GM21515 (cell line): ENCODE results near the gene MGAT4B.
A peak's percentile ranks its signal among the peaks of the same experiment; 100 is the strongest.

Experiments
- ATAC-seq: cut with Tn5 transposase; IDR thresholded peaks from one replicate; pipeline ENCODE4 v1.9.1; 2021; ENCODE audit not compliant: unreplicated experiment

MGAT4B gene

DNA sequence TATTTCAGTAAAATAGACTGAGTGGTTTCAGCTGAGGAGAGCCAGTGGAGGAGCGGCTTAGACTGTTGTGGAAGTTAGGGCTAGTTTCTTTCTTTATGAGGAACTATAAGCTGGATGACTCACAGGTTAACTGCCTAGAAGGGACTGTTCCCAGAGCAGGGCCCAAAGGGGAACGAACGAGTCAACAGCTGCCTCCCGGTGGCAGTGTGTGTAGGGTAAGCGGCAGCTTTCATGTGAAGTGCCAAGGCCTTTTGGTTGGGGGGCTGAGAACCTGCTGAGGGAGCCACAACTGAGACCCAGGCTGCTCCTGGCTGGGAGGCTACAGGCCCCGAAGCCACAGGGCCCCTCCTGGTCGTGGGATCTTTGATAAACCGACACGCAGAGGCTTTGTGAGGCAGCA, 21.0 kb upstream of the MGAT4B start:
- ATAC-seq: no peak

DNA sequence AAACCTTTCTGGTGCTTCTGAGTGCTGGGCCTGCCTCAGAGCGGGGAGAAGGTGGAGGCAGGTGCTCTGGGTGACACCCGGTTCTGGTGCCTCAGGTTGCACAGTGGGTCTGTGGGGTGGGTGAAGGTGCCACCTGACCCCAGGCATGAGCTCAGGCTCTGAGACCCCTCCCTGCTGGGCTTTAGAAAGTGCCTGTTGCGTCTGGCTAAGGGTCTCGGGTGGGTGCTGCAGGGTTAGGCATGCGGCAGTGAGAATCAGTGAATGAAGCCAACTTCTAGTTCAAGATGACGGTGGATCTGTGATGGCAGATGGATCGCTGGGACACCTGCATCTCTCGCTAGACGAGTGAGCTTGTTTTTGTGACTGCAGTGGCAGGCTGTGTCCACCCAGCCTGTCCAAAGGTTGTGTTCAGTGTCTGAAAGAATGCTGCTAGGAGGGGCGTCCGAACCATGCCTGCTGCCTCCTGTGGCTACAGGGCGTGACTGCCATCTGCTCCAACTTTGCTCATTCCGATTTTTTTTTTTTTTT, 19.1 kb upstream of the MGAT4B start:
- no peak for ATAC-seq

DNA sequence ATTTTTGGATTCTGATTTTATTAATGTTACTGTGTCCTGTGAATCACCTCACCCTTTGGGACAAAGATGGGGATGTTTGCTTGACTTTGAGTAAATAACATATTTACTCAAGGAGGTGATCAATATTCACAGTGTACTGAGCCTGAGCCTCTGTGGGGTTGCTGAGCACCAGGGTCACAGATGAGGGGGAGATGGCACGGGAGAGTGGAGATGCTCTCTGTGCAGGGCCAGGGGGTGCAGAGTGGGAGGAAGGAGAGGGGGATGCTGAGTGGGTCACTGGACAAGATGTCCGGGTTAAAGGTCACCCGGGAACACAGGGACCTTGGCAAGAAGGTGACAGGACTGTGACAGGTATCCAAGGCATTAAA, 18.1 kb upstream of the MGAT4B start:
- no peak for ATAC-seq

DNA sequence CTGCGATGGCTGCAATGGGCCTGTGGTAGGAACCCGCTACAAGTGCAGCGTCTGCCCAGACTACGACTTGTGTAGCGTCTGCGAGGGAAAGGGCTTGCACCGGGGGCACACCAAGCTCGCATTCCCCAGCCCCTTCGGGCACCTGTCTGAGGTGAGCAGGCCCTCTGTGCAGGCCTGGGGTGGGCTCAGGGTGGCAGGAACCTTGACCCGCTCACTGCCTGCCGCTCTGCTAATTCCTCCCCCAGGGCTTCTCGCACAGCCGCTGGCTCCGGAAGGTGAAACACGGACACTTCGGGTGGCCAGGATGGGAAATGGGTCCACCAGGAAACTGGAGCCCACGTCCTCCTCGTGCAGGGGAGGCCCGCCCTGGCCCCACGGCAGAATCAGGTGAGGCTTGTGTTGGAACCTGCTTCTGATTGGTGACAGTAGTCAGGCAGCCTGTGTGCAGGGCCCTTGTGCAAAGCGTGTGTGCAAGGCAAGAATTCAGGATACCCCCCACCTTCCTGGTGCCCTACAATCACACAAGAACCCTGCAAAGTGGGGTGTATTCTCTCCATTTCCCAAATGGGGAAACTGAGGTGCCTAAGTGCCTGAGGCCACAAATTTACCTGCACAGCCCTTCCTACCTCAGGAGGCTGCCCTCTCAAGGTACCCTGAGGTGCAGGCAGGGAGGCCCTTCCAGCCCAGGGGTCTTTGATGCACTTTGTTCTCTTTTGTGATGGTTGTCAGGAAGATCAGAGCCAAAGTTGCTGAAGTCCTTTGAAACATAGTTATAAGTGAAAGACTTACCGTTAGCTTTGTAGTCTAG, 17.5 kb upstream of the MGAT4B start:
- no peak for ATAC-seq

DNA sequence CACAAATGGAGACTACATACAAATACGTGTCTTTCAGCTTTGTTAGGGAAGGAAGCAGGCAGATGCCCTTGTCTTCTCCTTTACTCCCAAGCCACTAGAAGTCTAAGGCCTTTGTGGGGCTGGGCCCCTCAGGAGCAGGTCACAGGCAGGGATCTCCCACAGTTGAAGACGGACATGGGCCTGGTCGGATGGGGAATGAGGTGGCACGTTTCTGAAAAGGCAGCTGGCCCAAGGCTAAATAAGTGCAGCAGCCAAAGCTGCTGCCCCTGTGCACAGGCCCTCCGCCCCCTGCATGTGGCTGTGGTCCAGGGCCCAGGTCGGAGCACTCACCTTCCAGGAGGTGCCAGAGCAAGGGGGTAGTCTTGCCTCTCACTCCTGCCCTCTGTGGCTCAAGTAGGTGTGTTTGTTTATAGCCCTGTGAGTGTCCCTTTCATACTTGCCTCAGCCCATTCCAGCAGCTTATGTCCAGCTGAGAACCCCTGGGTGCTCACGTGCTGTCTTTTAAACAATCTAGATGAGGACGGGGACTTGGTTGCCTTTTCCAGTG, 15.9 kb upstream of the MGAT4B start:
- no peak for ATAC-seq

DNA sequence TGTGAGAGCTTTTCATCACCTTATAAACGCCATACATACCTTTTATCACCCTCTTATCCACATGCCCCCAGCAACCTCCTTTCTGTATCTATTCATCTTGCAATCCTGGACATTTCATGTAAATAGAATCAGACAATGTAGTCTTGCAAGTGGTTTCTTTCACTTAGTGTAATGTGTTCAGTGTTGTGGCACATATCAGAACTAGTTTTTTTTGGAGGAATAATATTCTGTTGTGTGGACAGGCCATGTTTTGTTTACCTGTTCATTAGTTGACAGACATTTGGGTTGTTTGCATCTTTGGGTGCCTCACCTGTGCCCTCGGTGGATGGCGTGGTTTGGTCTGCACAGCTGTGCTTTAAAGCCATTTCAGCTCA, 15.4 kb upstream of the MGAT4B start:
- ATAC-seq: no peak

DNA sequence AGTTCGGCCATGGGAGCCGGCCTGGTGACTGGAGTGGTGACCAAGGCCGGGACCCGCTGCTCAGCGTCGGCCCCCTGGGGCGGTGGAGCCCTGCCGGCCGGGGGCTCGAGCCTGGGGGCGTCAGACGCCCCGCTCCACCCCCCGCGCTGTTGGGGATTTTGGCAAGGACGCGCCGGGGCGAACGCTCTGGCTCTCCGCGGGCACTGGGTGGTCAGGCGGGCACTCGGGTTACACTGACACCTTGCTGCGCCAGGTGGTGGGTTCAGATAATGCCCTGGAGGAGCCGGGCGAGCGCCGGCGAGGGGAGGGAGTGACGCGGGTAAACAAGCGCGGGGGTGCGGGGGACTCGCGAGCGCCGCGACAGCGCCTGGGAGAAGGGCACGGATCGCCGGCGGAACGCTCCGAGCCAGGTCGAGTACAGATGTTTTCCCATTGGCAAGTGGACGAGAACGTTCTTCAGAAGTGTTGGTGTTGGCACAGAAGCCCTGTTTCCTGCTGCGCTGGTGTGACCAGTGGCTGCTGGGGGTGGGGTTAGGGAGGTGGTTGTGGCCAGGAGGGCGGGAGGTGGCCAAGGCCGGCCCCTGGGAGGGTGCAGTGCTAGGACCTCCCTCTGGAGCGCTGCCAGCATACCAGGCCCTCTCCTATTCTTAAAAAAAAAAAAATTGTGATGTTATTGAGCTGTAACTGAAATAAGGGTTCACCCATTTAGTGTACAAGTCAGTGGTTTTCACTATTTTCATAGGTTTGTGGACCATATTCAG, 14.8 kb upstream of the MGAT4B start:
- peak; percentile 42 for ATAC-seq

DNA sequence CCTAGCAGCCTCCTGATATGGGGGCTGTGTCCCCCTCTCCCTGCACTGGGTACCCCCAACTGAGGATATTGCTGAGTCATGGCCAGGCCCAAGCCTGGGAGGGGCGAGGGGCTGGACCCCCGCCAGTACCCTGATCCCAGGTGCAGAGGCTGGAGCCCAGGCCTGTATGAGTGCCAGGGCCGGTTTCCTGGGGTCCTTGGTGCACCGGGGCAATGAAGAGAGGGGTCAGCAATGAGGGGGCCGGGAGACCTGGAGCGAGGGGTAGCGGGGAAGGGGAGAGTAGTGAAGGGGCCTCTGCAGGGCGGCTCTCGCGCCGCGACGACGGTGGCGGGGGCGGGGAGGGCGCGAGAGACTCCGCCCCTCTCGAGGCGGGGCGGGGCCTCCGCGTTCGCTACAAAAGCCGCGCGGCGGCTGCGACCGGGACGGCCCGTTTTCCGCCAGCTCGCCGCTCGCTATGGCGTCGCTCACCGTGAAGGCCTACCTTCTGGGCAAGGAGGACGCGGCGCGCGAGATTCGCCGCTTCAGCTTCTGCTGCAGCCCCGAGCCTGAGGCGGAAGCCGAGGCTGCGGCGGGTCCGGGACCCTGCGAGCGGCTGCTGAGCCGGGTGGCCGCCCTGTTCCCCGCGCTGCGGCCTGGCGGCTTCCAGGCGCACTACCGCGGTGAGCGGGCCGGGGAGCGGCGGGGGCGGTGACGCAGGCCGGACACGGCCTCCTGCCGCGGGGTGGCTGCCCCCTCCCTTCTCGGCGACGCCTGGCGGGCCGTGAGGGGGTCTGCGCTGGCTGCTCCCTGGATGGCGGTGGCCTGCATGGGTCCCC, 14.0 kb upstream of the MGAT4B start, which contains the start of gene SQSTM1:
TSS of gene SQSTM1 (plus strand) at position 423 of the 815 bp plus-strand sequence. CDS start at position 455, 32 bp downstream.
- ATAC-seq: peak; percentile 43

DNA sequence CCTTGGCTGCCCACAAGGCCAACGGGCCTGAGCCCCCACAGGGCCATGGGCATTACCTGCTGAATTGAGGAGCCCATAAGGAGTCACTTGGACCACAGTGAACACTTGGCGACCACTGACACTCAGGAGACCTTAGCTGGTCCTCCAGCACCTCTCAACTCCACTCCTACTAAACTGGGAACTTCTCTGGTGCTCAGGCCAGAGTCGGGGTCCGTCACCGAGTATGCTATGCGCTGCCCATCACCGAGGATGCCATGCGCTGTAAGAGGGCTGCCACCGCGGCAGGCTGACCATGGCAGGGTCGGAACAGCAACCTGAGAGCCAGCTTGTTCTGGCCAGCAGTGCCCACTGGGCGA, 13.4 kb upstream of the MGAT4B start:
- no peak for ATAC-seq

DNA sequence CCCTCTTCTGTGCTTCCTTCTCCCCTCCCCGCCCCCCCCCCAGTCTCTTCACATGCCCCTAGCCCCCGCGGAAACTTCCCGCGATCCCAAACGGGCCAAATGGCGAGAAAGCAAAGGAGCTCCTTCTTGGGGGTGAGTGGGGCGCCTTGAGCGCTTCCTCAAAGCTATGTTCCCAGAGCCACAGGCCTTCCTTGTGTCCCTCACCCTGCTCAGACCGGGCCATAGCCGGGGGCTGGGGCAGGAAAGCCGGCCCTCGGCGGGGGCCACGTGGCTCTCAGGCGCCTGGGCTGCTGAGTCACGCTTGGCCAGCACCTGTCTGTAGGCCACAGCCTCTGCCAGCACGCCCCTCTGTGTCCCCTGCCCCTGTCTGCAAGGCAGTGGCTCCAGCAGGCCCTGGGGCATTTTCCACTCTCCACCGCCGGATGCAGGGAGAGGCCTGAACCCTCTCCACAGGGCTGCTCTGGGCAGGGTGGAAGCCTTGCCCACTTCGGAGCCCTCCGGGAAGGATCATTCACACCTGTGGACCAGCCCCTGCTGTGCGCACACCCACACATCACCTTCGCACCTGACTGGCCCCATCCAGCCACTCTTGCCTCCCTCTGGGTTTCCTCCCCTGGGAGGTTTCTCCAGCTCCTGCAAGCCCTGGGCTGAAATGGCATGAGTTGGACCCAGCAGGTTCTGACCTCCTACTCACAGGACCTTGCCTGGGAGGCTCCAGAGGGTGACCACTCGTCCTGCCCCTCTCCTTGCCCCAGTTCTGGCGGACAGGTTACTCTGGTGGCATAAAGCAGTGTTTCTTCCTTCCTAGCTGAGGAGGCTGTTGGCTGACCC, 12.8 kb upstream of the MGAT4B start:
- no peak for ATAC-seq

DNA sequence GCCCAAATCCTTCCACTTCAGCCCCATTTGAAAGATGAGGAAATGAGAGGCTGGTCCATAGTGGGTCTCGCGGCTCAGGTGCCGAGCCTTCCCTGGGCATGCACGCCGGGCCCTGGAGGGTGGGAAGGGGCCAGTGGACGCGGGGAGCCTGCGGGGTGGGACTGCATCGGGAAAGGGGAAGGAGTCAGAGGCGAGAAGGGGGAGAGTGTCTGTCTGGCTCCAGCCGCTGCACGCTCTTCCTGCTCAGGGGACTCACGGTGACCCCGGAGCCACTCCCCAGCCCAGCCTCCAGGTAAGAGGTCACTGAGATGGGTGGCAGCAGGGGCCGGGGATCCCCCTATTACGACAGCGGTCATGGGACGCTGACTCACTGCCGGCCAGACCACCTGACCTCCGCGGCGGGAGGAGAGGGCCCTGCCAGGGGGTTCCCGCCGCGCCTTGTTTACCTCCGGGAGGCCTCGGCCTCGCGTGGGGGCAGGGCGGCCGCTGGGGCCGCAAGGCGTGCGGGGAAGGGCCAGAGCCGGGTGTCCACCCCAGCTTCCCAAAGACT, 12.2 kb upstream of the MGAT4B start:
- ATAC-seq: peak; percentile 61

DNA sequence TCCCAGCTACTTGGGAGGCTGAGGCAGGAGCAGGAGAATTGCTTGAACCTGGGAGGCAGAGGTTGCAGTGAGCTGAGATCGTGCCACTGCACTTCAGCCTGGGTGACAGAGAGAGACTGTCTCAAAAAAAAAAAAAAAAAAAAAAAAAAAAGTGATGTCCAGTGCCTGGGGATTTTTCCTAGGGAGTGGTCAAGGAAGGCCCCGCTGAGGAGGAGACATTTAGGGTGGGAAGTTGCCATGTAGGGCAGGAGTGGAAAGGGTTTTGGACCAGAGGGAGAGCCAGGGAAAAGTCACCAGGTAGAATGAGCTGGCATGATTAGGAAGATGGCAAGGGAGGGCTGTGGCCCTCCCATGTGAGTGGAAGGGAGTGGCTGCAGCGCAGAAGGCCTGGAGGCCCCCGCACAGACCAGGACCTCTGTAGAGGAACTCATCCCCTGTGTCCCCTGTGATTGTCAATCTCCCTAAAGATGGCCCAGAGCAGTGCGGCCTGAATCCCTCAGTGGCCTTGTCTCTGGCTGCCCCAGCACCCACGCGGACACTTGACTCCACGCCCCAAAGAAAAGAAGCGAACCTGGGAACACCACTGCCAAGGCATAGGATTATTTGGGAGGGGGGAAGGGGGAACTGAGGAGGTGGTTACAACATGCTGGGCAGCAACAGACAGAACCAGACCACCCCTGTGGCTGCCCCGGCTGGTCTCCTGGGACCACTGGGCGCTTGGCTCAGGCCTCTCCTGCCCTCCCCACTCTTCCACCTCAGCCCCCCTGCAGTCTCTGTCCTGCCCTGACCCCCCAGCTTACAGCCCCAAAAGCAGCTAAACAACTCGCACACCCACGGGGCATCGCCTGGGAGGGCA, 11.5 kb upstream of the MGAT4B start:
- ATAC-seq: no peak

DNA sequence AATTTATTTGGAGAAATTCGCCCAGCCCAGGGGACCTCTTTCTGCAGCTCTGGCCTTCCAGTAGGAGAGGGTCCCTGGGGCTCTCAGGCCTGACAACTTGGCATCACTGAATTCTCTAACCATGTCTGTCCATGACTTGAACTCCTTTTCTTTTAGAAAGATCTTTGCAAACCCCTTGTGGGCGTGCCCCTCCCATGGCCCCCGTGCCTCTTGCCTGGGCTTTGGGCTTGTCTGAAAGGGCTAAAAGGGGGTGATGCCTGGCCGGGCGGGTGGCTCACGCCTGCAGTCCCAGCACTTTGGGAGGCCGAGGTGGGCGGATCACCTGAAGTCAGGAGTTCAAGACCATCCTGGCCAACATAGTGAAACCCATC, 10.8 kb upstream of the MGAT4B start:
- no peak for ATAC-seq

DNA sequence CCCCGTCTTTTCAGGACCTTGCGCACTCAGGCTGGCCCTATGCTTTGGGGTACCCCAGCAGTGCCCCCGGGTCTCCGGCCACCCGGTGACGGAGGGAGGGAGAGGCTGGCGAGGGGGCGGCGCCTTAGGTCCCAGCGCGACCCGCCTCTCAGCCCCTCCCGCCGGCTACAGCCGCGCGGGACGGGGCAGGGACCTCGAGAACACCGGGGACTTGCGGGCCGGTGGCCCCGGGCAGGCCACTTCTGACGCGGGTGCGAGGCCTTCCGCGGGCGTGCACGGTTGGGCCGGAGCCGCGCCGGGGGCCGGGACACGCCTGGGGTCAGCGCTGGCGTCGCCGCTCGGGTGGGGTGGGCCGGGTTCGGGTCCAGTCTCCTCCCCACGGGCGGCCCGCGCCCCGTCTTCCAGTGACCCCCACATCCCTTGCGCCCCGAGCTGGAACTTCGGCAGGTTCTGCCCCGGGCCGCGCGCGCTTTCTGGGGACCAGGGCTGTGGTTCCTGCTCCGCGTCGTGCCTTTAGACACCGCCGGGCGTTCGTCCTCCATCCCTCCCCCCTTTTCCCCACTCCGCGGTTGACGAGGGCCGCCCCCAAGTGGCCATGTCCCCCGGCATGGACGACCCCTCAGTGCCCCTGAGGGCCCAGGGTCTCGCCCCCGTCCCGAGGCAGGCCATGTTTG, 10.3 kb upstream of the MGAT4B start:
- no peak for ATAC-seq

DNA sequence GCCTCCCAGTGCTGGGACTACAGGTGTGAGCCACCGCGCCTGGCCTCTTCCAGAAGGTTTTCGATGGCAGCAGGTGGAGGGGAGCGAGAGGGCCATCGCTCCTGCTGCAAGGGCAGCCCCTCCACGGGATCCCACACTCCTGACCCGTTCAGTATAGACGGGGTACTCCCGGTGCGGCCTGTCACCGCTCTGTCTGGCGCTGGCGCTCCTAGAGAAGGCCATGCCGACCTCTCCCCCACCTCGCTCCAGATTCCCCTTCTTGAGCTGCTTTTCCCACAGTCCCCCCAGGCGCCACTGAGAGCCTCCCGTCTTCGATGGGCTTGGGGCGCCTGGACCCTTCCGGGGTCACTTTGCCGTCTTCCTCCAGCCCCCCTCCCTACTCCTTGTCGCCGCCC, 9.7 kb upstream of the MGAT4B start:
- no peak for ATAC-seq

DNA sequence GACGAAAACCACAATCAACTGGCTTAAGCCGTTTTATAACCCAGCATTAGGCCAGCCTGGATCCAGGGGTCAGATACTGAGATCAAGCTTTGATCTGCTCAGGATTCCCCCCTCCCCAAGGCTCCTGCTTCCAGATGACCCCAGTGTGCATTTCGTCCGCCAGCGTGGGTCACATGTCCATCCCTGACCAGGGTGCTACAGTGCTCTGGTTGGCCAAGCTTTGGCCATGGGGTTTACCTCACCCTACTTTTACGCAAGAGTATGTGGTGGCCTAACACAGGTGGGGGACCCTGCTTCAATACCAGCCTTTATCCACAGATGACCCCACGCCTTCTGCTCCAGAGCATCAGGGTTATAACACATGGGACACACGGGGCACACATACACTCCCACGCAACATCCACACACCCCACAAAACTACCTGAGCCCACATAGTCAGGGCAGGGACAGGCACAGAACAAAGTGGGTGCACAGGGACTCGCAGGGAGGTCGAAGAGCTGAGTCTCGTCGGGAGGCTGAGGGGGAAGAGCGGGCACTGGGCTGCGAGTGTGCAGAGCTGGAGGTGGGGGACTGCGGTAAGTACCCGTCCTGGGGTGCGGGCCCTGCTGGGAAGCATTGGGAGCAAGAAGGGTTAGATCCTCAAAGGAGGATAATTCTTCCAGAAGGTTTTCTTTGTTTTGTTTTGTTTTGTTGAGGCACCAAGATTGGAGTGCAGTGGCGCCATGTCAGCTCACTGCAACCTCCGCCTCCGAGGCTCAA, 9.0 kb upstream of the MGAT4B start:
- no peak for ATAC-seq

DNA sequence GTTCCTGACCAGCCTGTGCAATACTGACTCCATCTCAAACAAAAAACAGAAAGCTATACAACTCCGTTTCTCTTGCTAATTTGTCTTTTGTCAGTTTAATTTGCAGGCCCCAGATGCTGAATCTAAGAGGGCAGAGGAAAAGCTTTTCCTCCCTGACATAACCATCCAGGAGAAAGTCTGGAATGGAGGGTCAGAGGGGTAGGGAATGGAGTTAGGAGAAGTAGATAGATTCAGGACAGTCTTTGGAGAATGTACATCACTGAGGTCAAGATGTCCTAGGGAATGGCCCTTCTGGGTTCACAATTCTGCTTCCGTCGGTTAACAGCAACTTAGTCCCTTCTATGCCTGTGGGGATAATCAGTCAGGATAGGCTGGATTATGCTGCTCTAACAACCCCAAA, 7.4 kb upstream of the MGAT4B start:
- no peak for ATAC-seq
